ENCODE measurements around the gene TTC7B. TPM values are rescaled to one million over a fixed set of nuclear protein-coding genes. Genes with fewer than 3 reads are reported as not detected.

Gene TTC7B
- total RNA-seq, 1 donor from 2014 or later: 46.6 TPM

- Mint-ChIP-seq H3K9me3 (ENCODE audit: low read depth) (no peaks in the 10 kb centered on the region), H3K4me3 (ENCODE audit: low read depth) (no peak overlapping the region), H3K4me1 (ENCODE audit: low read depth) (no peaks in the 10 kb centered on the region), H3K27ac (no peak overlapping the region), H3K27me3 (no peaks in the 10 kb centered on the region), H3K36me3 (ENCODE audit: insufficient read depth) (peaks cover 13% of the 10 kb centered on the region)
- DNase-seq (ENCODE audit: low spot score, unreplicated experiment): no peak
- TF ChIP-seq CTCF (IDR thresholded peaks at IDR 0.05; ENCODE audit: unreplicated experiment): no peak
Measured at GRCh38 chr14:90687680-90688079, 128.6 kb downstream of the TTC7B start.

GRCh38 chr14:90682615-90683014, 133.6 kb downstream of the TTC7B start:
- H3K27me3 Mint-ChIP-seq: no peaks in the 10 kb centered on the region
- peaks cover 10% of the 10 kb centered on the region for H3K36me3 Mint-ChIP-seq (ENCODE audit: insufficient read depth)
- DNase-seq (ENCODE audit: low spot score, unreplicated experiment): no peak
- H3K9me3 Mint-ChIP-seq (ENCODE audit: low read depth): no peaks in the 10 kb centered on the region
- H3K27ac Mint-ChIP-seq: no peak overlapping the region
- no peak overlapping the region for H3K4me3 Mint-ChIP-seq (ENCODE audit: low read depth)
- no peak for TF ChIP-seq CTCF (IDR thresholded peaks at IDR 0.05; ENCODE audit: unreplicated experiment)
- H3K4me1 Mint-ChIP-seq (ENCODE audit: low read depth): no peaks in the 10 kb centered on the region

GRCh38 chr14:90681929-90682328, 134.3 kb downstream of the TTC7B start:
- Mint-ChIP-seq H3K4me3 (ENCODE audit: low read depth) (no peak overlapping the region), H3K27me3 (no peaks in the 10 kb centered on the region), H3K4me1 (ENCODE audit: low read depth) (no peaks in the 10 kb centered on the region), H3K27ac (no peak overlapping the region), H3K36me3 (ENCODE audit: insufficient read depth) (peaks cover 6% of the 10 kb centered on the region), H3K9me3 (ENCODE audit: low read depth) (no peaks in the 10 kb centered on the region)
- no peak for DNase-seq (ENCODE audit: low spot score, unreplicated experiment)
- TF ChIP-seq CTCF (IDR thresholded peaks at IDR 0.05; ENCODE audit: unreplicated experiment): no peak

GRCh38 chr14:90678846-90679362, 137.3 kb downstream of the TTC7B start:
- no peak for TF ChIP-seq CTCF (IDR thresholded peaks at IDR 0.05; ENCODE audit: unreplicated experiment)
- Mint-ChIP-seq H3K27ac (no peak overlapping the region), H3K27me3 (no peaks in the 10 kb centered on the region), H3K4me1 (ENCODE audit: low read depth) (no peaks in the 10 kb centered on the region), H3K4me3 (ENCODE audit: low read depth) (no peak overlapping the region), H3K36me3 (ENCODE audit: insufficient read depth) (peaks cover 9% of the 10 kb centered on the region), H3K9me3 (ENCODE audit: low read depth) (no peaks in the 10 kb centered on the region)
- DNase-seq (ENCODE audit: low spot score, unreplicated experiment): no peak

GRCh38 chr14:90678420-90678819, 137.8 kb downstream of the TTC7B start:
- H3K27me3 Mint-ChIP-seq: no peaks in the 10 kb centered on the region
- H3K27ac Mint-ChIP-seq: no peak overlapping the region
- H3K4me3 Mint-ChIP-seq (ENCODE audit: low read depth): no peak overlapping the region
- no peaks in the 10 kb centered on the region for H3K4me1 Mint-ChIP-seq (ENCODE audit: low read depth)
- H3K36me3 Mint-ChIP-seq (ENCODE audit: insufficient read depth): peaks cover 7% of the 10 kb centered on the region
- no peaks in the 10 kb centered on the region for H3K9me3 Mint-ChIP-seq (ENCODE audit: low read depth)
- no peak for TF ChIP-seq CTCF (IDR thresholded peaks at IDR 0.05; ENCODE audit: unreplicated experiment)
- no peak for DNase-seq (ENCODE audit: low spot score, unreplicated experiment)
